ENCODE measurements around the gene MRTFA.
"Not testable (repeated sequence)": the region's sequence is repeated elsewhere in the genome, so short reads cannot be mapped to it uniquely, and the experiment has no call there.

Gene MRTFA

DNA sequence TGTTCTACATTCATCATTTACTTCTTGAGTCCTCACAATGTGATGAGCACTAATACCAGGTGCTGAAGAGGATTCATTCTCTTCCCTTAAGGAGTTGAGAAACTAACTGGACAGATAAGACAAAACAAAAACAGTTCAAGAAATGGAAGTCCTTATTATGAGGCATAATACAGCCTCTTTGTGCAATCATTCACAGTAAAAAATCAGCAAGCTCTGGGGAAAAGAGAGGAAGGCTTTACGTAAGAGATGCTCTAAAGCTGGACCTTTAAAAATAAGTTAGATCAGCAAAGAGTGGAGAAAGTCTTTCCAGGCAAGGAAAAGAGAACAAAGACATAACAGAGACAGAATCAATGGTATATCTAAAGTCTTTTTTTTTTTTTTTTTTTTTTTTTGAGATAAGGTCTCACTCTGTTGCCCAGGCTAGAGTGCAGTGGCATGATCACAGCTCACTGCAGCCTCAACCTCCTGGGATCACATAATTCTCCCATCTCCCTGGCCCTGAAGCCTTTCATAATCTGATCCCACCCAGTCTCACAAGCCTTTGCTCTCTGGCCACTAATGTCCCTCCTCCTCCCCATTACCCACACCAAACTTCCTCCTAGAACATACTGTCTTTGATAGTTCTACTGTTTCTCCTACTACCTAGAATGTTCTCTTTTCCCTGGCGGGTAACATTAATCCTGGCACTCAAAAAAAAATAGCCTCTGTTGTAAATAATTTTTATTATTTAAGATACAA is 40.9 kb downstream of the MRTFA start:
- DNase-seq (ENCODE audit: low read depth in 2 of 2): no peak

GRCh38 chr22:40594924-40595323 is 41.6 kb downstream of the MRTFA start:
- DNase-seq (ENCODE audit: low read depth in 2 of 2): no peak

- no peak for DNase-seq (ENCODE audit: low read depth in 2 of 2)
These were observed 42.2 kb downstream of the MRTFA start for GRCh38 chr22:40594346-40594745.

GRCh38 chr22:40593460-40594273 is 42.9 kb downstream of the MRTFA start:
- no peak for DNase-seq (ENCODE audit: low read depth in 2 of 2)

GRCh38 chr22:40592352-40593113 is 44.0 kb downstream of the MRTFA start:
- DNase-seq (ENCODE audit: low read depth in 2 of 2): no peak

DNA sequence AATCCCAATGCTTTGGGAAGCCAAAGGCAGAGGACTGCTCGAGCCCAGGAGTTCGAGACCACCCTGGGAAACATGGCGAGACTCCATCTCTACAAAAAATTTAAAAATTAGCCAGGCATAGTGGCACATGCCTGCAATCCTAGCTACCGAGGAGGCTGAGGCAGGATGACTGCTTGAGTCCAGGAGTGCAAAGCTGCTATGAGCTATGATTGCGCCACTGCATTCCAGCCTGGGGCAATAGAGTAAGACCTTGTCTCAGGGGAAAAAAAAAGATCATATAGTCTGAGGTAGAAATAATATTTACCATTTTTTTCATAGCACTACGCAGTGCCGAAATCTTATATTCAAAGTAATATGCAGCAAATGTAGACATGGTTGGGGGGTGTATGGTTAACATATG is 47.8 kb downstream of the MRTFA start:
- DNase-seq (ENCODE audit: low read depth in 2 of 2): no peak

DNA sequence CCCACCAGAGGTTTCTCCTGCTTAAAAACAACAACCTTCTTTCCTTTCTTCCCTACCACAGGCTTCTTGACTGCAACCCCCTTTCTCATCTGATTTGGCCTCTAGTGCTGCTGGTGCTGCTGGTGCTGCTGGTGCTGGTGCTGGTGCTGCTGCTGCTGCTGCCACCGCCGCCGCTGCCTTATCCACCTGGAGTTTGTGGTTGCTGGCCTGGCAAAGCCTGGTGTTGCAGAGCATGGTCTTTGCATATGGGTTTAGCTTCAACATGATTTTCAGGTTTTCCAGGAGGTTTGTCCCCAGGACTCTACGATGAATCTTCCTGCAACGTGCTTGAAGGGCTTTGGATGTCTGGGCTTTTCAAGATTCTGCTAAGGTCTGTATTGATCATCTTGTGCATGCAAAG is 49.7 kb downstream of the MRTFA start:
- DNase-seq (ENCODE audit: low read depth in 2 of 2): no peak

DNA sequence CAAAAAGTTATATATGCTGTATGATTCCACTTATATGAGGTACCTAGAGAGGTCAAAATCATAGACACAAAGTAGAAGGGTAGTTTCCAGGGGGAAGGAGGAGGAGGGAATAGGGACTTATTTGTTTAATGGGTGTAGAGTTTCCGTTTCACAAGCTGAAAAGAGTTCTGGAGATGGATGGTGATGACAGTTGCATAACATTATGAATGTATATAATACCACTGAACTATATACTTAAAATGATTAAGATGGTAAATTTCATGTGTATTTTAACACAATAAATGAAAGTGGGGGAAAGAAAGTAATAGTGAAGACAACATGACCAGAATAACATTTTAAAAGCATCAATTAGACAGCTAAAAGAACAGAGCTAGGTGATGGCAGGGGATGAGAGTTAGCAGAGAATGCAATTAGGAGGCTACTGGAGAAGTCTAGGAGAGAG is 51.2 kb downstream of the MRTFA start:
- no peak for DNase-seq (ENCODE audit: low read depth in 2 of 2)

DNA sequence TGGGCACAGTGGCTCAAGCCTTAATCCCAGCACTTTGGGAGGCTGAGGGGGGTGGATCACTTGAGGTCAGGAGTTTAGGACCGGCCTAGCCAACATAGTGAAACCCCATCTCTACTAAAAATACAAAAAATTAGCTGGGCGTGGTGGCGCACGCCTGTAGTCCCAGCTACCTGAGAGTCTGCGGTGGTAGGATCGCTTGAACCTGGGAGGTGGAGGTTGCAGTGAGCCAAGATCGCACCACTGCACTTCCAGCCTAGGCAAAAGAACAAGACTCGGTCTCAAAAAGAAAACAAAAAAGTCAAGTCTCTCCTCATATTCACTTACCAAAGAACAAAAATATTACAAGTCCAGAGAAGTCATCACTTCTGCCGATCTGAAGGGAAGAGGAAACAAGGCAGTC is 51.8 kb downstream of the MRTFA start:
- DNase-seq (ENCODE audit: low read depth in 2 of 2): not testable (repeated sequence)

- no peak for DNase-seq (ENCODE audit: low read depth in 2 of 2)
These were observed 53.3 kb downstream of the MRTFA start for GRCh38 chr22:40583053-40583741.

DNA sequence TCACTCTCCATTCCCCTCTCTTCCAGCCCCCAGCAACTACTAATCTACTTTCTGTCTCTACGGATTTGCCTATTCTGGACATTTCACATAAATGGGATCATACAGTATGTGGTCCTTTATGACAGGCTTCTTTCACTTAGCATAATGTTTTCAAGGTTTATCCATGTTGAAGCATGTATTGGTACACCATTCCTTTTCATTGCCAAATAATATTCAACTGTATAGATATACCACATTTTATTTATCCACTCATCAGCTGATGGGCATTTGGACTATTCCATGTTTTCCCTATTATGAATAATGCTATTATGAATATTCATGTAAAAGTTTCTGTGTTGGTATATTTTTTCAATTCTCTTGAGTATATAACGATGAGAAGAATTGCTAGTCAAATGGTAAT is 54.5 kb downstream of the MRTFA start:
- no peak for DNase-seq (ENCODE audit: low read depth in 2 of 2)

DNA sequence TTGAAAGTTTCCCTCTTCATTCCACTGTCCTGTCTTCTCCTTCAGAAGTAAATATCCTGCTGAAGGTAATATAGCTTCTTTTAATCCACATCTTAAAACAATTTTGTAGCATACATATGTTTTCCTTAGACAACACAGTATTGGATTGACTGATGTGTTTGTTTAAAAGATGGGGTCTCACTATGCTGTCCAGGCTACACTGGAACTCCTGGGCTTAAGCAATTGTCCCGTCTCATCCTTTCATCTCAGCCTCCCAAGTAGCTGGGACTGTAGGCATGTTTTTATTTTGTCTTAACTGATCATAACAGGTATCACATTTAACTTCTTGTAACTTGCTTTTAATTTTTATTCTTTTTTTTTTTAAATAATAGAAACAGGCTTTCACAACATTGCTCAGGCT is 55.9 kb downstream of the MRTFA start:
- no peak for DNase-seq (ENCODE audit: low read depth in 2 of 2)

- DNase-seq (ENCODE audit: low read depth in 2 of 2): no peak
These were observed 58.3 kb downstream of the MRTFA start for GRCh38 chr22:40578171-40578570.

- DNase-seq (ENCODE audit: low read depth in 2 of 2): no peak
These were observed 63.5 kb downstream of the MRTFA start for GRCh38 chr22:40572976-40573375.

DNA sequence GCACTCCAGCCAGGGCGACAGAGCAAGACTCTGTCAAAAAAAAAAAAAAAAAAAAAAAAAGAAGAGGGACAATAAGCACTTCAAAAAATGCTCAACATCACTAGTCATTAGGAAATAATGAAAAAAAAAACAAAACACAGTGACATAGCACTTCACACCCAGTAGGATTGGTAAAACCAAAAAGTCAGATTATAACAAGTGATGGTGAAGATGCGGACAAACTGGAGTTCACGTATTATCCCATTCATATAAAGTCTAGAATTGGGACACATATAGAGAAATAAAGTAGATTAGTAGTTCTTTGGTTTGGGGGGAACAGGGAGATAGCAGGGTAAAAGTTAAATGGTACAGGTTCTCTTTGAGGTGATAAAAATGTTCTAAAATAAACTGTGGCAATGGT is 64.6 kb downstream of the MRTFA start:
- no peak for DNase-seq (ENCODE audit: low read depth in 2 of 2)

DNA sequence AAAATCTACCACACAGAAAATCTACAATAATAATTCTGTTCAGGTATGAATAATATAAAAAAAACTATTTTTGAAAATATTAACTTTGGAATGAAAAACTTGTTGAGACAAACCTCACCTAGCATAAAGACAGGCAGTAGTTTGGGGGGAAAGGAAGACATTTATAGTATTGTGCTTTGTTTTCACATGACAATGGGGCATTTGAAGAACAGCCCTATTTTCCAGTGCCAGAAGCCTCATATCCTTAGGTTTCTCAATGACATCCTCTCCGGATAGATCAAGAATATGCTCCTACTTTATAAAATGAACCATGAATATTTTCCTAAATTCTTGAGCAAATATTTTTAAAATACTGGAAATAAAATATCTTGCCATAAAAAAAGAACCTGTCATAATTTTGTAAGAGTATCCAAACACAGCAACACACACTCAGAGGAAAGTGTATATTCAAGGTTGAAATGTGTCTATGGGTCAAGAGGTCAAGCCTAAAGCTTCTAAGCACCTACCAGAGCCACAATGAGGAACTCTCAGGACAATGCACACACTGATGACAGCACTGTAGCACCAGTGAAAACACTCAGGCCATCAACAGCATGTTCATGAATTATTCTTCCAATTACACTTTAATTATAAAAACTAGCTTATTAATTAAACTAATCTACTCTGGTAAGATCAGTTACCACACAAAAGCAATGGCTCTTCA is 68.7 kb downstream of the MRTFA start:
- no peak for DNase-seq (ENCODE audit: low read depth in 2 of 2)

DNA sequence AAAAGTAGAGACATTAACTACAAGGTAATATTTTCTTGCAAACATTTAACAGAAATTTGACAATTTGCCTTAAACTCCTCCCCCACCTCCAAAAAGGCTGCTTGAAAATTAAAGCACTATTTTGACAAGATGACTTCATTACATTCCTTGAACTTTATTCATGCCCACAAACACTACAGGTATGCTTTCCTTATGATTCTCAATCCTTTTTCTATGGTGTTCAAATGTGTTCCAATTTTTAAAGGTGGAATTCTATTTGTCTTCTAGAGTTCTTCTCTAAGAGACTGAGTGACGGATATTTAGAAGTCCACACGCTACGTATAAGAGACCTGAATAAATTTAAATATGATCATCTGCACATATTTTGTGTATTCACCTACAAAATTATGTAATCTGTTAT is 69.4 kb downstream of the MRTFA start:
- no peak for DNase-seq (ENCODE audit: low read depth in 2 of 2)

- no peak for DNase-seq (ENCODE audit: low read depth in 2 of 2)
These were observed 75.5 kb downstream of the MRTFA start for GRCh38 chr22:40560994-40561515.

DNA sequence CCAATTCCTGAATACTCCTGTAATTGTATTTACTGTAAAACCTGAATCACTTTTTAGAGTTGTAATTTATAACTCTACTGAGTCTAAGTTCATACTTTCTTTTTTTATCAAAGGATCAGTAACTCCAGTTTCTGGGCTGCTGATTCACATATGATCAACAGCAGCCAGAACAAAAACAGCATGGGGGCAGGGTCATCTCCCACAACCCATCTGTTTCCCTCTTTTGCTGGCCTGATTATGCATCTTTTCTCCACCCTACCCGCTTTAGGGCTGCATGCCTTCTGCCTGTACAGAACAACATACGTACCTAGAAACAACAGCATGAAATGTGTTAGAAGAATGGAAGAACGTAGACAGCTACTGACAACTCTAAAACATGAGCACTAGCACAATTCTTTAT is 76.0 kb downstream of the MRTFA start:
- no peak for DNase-seq (ENCODE audit: low read depth in 2 of 2)

- no peak for DNase-seq (ENCODE audit: low read depth in 2 of 2)
These were observed 78.5 kb downstream of the MRTFA start for GRCh38 chr22:40557972-40558371.

DNA sequence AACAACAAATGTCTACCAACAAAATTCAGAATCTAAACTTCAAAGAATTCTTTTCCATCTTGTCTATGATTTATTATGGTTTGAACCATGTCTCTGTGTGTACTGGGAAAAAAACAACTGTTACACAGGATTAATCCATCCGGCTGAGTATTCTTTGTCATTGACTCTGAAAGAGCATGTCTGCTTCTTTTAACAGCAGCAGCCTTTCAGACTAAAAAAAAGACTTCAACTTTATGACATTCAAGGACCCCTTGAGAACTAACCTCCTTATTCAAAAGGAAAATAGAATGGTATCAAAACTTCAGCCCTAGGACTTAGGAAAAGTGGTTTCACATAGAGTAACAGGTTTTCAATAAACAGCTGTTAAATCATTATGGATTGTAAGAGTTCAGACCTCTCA is 79.9 kb downstream of the MRTFA start:
- no peak for DNase-seq (ENCODE audit: low read depth in 2 of 2)
